NCI-H146 treated with DMSO at 0.1 percent for 48 hours (cell line): ENCODE measurements around the gene KCNQ1.

Source experiments
- DNase-seq: peaks from one replicate; lab custom pipeline; 2025; ENCODE audit not compliant: unreplicated experiment; lab: John Stamatoyannopoulos, UW

Gene KCNQ1

GRCh38 chr11:2781408-2782274 lies 336.8 kb downstream of the KCNQ1 start:
- no peak for DNase-seq

GRCh38 chr11:2782769-2783168 lies 338.0 kb downstream of the KCNQ1 start:
- no peak for DNase-seq

GRCh38 chr11:2783536-2784082 lies 338.8 kb downstream of the KCNQ1 start:
- no peak for DNase-seq

- DNase-seq = no peak
These were observed 343.0 kb downstream of the KCNQ1 start for GRCh38 chr11:2787816-2788167.

GRCh38 chr11:2788168-2789071 lies 343.6 kb downstream of the KCNQ1 start:
- no peak for DNase-seq

- DNase-seq = no peak
These were observed 344.5 kb downstream of the KCNQ1 start for GRCh38 chr11:2789331-2789730.

- DNase-seq = no peak
These were observed 345.2 kb downstream of the KCNQ1 start for GRCh38 chr11:2789791-2790567.

- DNase-seq = no peak
These were observed 345.7 kb downstream of the KCNQ1 start for GRCh38 chr11:2790568-2790921.

GRCh38 chr11:2791139-2791520 lies 346.3 kb downstream of the KCNQ1 start:
- no peak for DNase-seq

GRCh38 chr11:2791521-2792380 lies 346.9 kb downstream of the KCNQ1 start:
- peak; percentile 25 for DNase-seq

GRCh38 chr11:2792381-2793250 lies 347.8 kb downstream of the KCNQ1 start:
- DNase-seq = no peak

- no peak for DNase-seq
These were observed 348.9 kb downstream of the KCNQ1 start for GRCh38 chr11:2793701-2794045.

GRCh38 chr11:2794046-2794967 lies 349.5 kb downstream of the KCNQ1 start:
- DNase-seq = no peak

- DNase-seq = no peak
These were observed 350.1 kb downstream of the KCNQ1 start for GRCh38 chr11:2794968-2795322.

- DNase-seq = no peak
These were observed 350.7 kb downstream of the KCNQ1 start for GRCh38 chr11:2795491-2795991.

- no peak for DNase-seq
These were observed 351.3 kb downstream of the KCNQ1 start for GRCh38 chr11:2796091-2796490.

GRCh38 chr11:2796508-2797113 lies 351.8 kb downstream of the KCNQ1 start:
- no peak for DNase-seq
